Loucy (cell line): ENCODE measurements around the gene SBF2.

ENCODE experiments used
- H2AFZ ChIP-seq: fragments of 200-600 bp; sonication (generic); 2 replicates; pipeline ENCODE4 v1.6.0; 2016; ENCODE audit warnings: antibody characterized with exemption, mild to moderate bottlenecking, low read length, moderate library complexity
- H3F3A ChIP-seq: fragments of 200-600 bp; 2 replicates; pipeline ENCODE4 v1.6.0; 2016; ENCODE audit warnings: antibody characterized with exemption, low read depth, mild to moderate bottlenecking
- H3K27me3 ChIP-seq: fragments of 200-600 bp; sonication (generic); 2 replicates; pipeline ENCODE4 v1.6.1; 2014; ENCODE audit warnings: low read length, mild to moderate bottlenecking; ENCODE audit not compliant: insufficient read depth, poor library complexity, severe bottlenecking
- H3K36me3 ChIP-seq: fragments of 200-600 bp; sonication (generic); 2 replicates; pipeline ENCODE4 v1.6.1; 2016; ENCODE audit warnings: low read length; ENCODE audit not compliant: insufficient read depth
- H3K4me1 ChIP-seq: fragments of 200-600 bp; sonication (generic); 2 replicates; pipeline ENCODE4 v1.5.1; 2014; ENCODE audit warnings: low read length, mild to moderate bottlenecking; ENCODE audit not compliant: insufficient read depth, poor library complexity, severe bottlenecking
- H3K4me2 ChIP-seq: fragments of 200-600 bp; sonication (generic); 2 replicates; pipeline ENCODE4 v1.6.0; 2014; ENCODE audit warnings: antibody characterized with exemption, low read length, low read depth, mild to moderate bottlenecking; ENCODE audit not compliant: poor library complexity, severe bottlenecking
- H3K4me3 ChIP-seq: fragments of 200-600 bp; sonication (generic); 2 replicates; pipeline ENCODE4 v1.5.1; 2014; ENCODE audit warnings: low read length, mild to moderate bottlenecking, mixed read lengths; ENCODE audit not compliant: poor library complexity, severe bottlenecking
- H3K79me2 ChIP-seq: fragments of 200-600 bp; sonication (generic); 2 replicates; pipeline ENCODE4 v1.6.1; 2014; ENCODE audit warnings: low read length; ENCODE audit not compliant: insufficient read depth
- H3K9ac ChIP-seq: fragments of 200-600 bp; sonication (generic); 2 replicates; pipeline ENCODE4 v1.6.0; 2014; ENCODE audit warnings: mild to moderate bottlenecking, low read depth, low read length, moderate library complexity; ENCODE audit not compliant: poor library complexity, severe bottlenecking
- H3K9me2 ChIP-seq: fragments of 200-600 bp; sonication (generic); replicated peaks from 2 replicates; pipeline ENCODE4 v1.6.1; 2016; ENCODE audit warnings: low read depth, low read length, mixed read lengths
- H3K9me3 ChIP-seq: fragments of 200-600 bp; sonication (generic); 2 replicates; pipeline ENCODE4 v1.6.1; 2014; ENCODE audit warnings: mild to moderate bottlenecking, antibody characterized with exemption, low read length, low read depth; ENCODE audit not compliant: insufficient read depth
- H4K20me1 ChIP-seq: fragments of 200-600 bp; sonication (generic); 2 replicates; pipeline ENCODE4 v1.6.0; 2014; ENCODE audit warnings: antibody characterized with exemption, low read length, mild to moderate bottlenecking; ENCODE audit not compliant: insufficient read depth, poor library complexity, severe bottlenecking
- CTCF ChIP-seq: fragments of 200-600 bp; sonication (generic); conservative IDR thresholded peaks from 2 replicates; pipeline ENCODE4 v1.5.1; 2014; ENCODE audit warnings: mild to moderate bottlenecking, antibody characterized with exemption, low read length
- EZH2phosphoT487 ChIP-seq: fragments of 200-600 bp; IDR thresholded peaks from 2 replicates; pipeline ENCODE4 v1.6.1; 2018; ENCODE audit warnings: antibody characterized with exemption, mild to moderate bottlenecking, moderate library complexity, borderline replicate concordance

Gene SBF2

GRCh38 chr11:9804419-9804902 is 489.6 kb downstream of the SBF2 start:
- Histone ChIP-seq H3K79me2 (no peaks in the 10 kb centered on the region), H3K9me3 (no peaks in the 10 kb centered on the region), H3K9me2 (no peaks in the 10 kb centered on the region), H3K27me3 (no peaks in the 10 kb centered on the region), H3K36me3 (peaks cover 11% of the 10 kb centered on the region; the same call in 1 of the 2 replicates), H3F3A (no peaks in the 10 kb centered on the region), H2AFZ (no peak overlapping the region), H3K9ac (no peak overlapping the region), H4K20me1 (no peaks in the 10 kb centered on the region), H3K4me1 (no peaks in the 10 kb centered on the region), H3K4me3 (no peak overlapping the region), H3K4me2 (no peak overlapping the region)
- TF ChIP-seq EZH2phosphoT487 (no peak), CTCF (no peak)

- Histone ChIP-seq H3K4me2 (no peak overlapping the region), H3K27me3 (no peaks in the 10 kb centered on the region), H3K9me2 (no peaks in the 10 kb centered on the region), H4K20me1 (no peaks in the 10 kb centered on the region), H3K4me1 (no peaks in the 10 kb centered on the region), H2AFZ (no peak overlapping the region), H3K79me2 (no peaks in the 10 kb centered on the region), H3K36me3 (peaks cover 11% of the 10 kb centered on the region; the same call in 1 of the 2 replicates), H3F3A (no peaks in the 10 kb centered on the region), H3K4me3 (no peak overlapping the region), H3K9ac (no peak overlapping the region), H3K9me3 (no peaks in the 10 kb centered on the region)
- TF ChIP-seq EZH2phosphoT487 (no peak), CTCF (no peak)
Observed at GRCh38 chr11:9803685-9804418, 490.2 kb downstream of the SBF2 start.

GRCh38 chr11:9802291-9802861 is 491.6 kb downstream of the SBF2 start:
- Histone ChIP-seq H3K27me3 (no peaks in the 10 kb centered on the region), H4K20me1 (no peaks in the 10 kb centered on the region), H3K36me3 (peaks cover 4% of the 10 kb centered on the region; the same call in 1 of the 2 replicates), H3F3A (no peaks in the 10 kb centered on the region), H2AFZ (no peak overlapping the region), H3K4me2 (no peak overlapping the region), H3K9me3 (no peaks in the 10 kb centered on the region), H3K4me3 (no peak overlapping the region), H3K4me1 (no peaks in the 10 kb centered on the region), H3K9me2 (no peaks in the 10 kb centered on the region), H3K9ac (no peak overlapping the region), H3K79me2 (no peaks in the 10 kb centered on the region)
- TF ChIP-seq EZH2phosphoT487 (no peak), CTCF (no peak)
